Neural progenitor cell (in vitro differentiated cells): ENCODE results near the gene RNLS.

Experiments
- EZH2 ChIP-seq: fragments of 200-600 bp; sonication (generic); IDR thresholded peaks from 2 replicates; pipeline ENCODE4 v1.6.1; 2017; ENCODE audit warnings: antibody characterized with exemption, mild to moderate bottlenecking, moderate library complexity
- EZH2phosphoT487 ChIP-seq: fragments of 200-600 bp; sonication (generic); IDR thresholded peaks from 2 replicates; pipeline ENCODE4 v1.6.1; 2017; ENCODE audit warnings: antibody characterized with exemption
- TF ChIP-seq, protein P1 (sequence below): fragments of 200-600 bp; sonication (generic); IDR thresholded peaks from 2 replicates; pipeline ENCODE4 v1.5.1; 2017; ENCODE audit warnings: antibody characterized with exemption, mild to moderate bottlenecking

GRCh38 chr10:88288320-88289059 lies 294.6 kb downstream of the RNLS start:
- TF ChIP-seq, protein P1, sequence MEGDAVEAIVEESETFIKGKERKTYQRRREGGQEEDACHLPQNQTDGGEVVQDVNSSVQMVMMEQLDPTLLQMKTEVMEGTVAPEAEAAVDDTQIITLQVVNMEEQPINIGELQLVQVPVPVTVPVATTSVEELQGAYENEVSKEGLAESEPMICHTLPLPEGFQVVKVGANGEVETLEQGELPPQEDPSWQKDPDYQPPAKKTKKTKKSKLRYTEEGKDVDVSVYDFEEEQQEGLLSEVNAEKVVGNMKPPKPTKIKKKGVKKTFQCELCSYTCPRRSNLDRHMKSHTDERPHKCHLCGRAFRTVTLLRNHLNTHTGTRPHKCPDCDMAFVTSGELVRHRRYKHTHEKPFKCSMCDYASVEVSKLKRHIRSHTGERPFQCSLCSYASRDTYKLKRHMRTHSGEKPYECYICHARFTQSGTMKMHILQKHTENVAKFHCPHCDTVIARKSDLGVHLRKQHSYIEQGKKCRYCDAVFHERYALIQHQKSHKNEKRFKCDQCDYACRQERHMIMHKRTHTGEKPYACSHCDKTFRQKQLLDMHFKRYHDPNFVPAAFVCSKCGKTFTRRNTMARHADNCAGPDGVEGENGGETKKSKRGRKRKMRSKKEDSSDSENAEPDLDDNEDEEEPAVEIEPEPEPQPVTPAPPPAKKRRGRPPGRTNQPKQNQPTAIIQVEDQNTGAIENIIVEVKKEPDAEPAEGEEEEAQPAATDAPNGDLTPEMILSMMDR: no peak
- TF ChIP-seq EZH2phosphoT487 (no peak), EZH2 (no peak)
